OCI-LY3 (cell line): ENCODE data around the gene BBC3.

Experiments
- H2AFZ ChIP-seq: fragments of 200-600, 300-600 bp; shearing (Covaris generic); 2 replicates; pipeline ENCODE4 v1.6.0; 2014; ENCODE audit warnings: antibody characterized with exemption, low read depth, low read length
- H3K27ac ChIP-seq: fragments of 200-600, 300-600 bp; sonication (generic); 2 replicates; pipeline ENCODE4 v1.5.1; 2014; ENCODE audit warnings: mild to moderate bottlenecking, low read length, moderate library complexity, mixed read lengths
- H3K27me3 ChIP-seq: fragments of 200-600, 300-600 bp; sonication (generic); 2 replicates; pipeline ENCODE4 v1.6.1; 2014; ENCODE audit warnings: low read depth, low read length, mixed read lengths
- H3K36me3 ChIP-seq: fragments of 200-600, 300-600 bp; sonication (generic); replicated peaks from 2 replicates; pipeline ENCODE3; 2014; ENCODE audit warnings: low read depth, low read length, mixed read lengths
- H3K4me1 ChIP-seq: fragments of 300-600, 200-600 bp; sonication (generic); 2 replicates; pipeline ENCODE4 v1.6.1; 2014; ENCODE audit warnings: low read length, mixed read lengths
- H3K4me2 ChIP-seq: fragments of 200-600, 300-600 bp; sonication (generic); 2 replicates; pipeline ENCODE4 v1.6.1; 2014; ENCODE audit warnings: low read length, mixed read lengths
- H3K4me3 ChIP-seq: fragments of 300-600, 200-600 bp; sonication (generic); 2 replicates; pipeline ENCODE4 v1.5.1; 2014; ENCODE audit warnings: antibody characterized with exemption, mild to moderate bottlenecking, low read length, moderate library complexity
- H3K79me2 ChIP-seq: fragments of 300-600, 200-600 bp; shearing (Covaris generic); 2 replicates; pipeline ENCODE4 v1.6.1; 2014; ENCODE audit warnings: mild to moderate bottlenecking, low read length, mixed read lengths
- H3K9ac ChIP-seq: fragments of 300-600, 200-600 bp; shearing (Covaris generic); 2 replicates; pipeline ENCODE4 v1.6.0; 2014; ENCODE audit warnings: mild to moderate bottlenecking, low read length, moderate library complexity
- H3K9me3 ChIP-seq: fragments of 200-600, 300-600 bp; shearing (Covaris generic); 2 replicates; pipeline ENCODE4 v1.6.1; 2014; ENCODE audit warnings: low read length, mixed read lengths; ENCODE audit not compliant: insufficient read depth
- H4K20me1 ChIP-seq: fragments of 200-600, 300-600 bp; sonication (generic); 2 replicates; pipeline ENCODE4 v1.6.1; 2016; ENCODE audit warnings: low read length, mixed read lengths; ENCODE audit not compliant: insufficient read depth
- EZH2phosphoT487 ChIP-seq: fragments of 200-600 bp; shearing (Covaris generic); IDR thresholded peaks from 2 replicates; pipeline ENCODE4 v1.6.1; 2018; ENCODE audit warnings: antibody characterized with exemption, mixed run types, low read depth
- TF ChIP-seq, protein P1 (sequence below): fragments of 200-600, 300-600 bp; sonication (generic); IDR thresholded peaks from 2 replicates; pipeline ENCODE4 v1.5.1; 2014; ENCODE audit warnings: antibody characterized with exemption, low read length, low read depth

The BBC3 gene

DNA sequence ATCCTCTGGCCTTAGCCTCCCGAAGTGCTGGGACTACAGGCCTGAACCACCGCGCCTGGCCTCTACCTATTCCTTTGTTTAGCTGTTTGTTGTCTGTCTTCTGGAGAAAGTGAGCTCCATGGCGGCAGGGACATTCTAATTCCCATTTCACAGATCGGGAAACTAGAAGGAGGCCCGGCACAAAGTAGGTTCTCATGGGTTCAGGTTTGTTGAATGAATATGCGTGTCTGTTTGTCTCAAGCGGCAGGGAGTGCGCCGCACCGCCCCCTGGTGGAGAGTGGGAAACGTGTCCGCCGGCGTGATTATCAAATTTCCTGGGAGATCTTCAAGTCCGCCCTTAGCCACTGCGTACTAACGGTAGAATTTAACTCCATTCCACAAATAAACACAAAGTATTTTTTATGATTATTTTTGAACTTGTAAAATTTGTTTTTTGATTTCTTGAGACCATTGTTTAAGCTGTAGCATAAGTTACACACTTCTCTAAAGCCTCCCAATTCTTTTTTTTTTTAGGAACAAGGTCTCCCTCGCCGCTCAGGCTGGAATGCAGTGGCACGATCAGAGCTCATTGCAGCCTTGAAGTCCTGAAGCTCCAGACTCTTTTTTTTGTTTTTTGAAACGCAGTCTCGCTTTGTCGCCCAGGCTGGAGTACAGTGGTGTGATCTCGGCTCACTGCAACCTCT is 16.4 kb upstream of the BBC3 start:
- H3K4me1 ChIP-seq: peaks cover 11% of the 10 kb centered on the region; the same call in 1 of the 2 replicates
- H3K36me3 ChIP-seq: no peaks in the 10 kb centered on the region
- no peak overlapping the region for H3K4me2 ChIP-seq
- H3K4me3 ChIP-seq: no peak overlapping the region
- no peak overlapping the region for H3K9ac ChIP-seq
- no peak overlapping the region for H2AFZ ChIP-seq
- H4K20me1 ChIP-seq: no peaks in the 10 kb centered on the region
- H3K9me3 ChIP-seq: no peaks in the 10 kb centered on the region
- H3K27me3 ChIP-seq: no peaks in the 10 kb centered on the region
- H3K27ac ChIP-seq: no peak overlapping the region
- no peaks in the 10 kb centered on the region for H3K79me2 ChIP-seq
- TF ChIP-seq, protein P1, sequence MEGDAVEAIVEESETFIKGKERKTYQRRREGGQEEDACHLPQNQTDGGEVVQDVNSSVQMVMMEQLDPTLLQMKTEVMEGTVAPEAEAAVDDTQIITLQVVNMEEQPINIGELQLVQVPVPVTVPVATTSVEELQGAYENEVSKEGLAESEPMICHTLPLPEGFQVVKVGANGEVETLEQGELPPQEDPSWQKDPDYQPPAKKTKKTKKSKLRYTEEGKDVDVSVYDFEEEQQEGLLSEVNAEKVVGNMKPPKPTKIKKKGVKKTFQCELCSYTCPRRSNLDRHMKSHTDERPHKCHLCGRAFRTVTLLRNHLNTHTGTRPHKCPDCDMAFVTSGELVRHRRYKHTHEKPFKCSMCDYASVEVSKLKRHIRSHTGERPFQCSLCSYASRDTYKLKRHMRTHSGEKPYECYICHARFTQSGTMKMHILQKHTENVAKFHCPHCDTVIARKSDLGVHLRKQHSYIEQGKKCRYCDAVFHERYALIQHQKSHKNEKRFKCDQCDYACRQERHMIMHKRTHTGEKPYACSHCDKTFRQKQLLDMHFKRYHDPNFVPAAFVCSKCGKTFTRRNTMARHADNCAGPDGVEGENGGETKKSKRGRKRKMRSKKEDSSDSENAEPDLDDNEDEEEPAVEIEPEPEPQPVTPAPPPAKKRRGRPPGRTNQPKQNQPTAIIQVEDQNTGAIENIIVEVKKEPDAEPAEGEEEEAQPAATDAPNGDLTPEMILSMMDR: peak; percentile 97
- no peak for TF ChIP-seq EZH2phosphoT487

DNA sequence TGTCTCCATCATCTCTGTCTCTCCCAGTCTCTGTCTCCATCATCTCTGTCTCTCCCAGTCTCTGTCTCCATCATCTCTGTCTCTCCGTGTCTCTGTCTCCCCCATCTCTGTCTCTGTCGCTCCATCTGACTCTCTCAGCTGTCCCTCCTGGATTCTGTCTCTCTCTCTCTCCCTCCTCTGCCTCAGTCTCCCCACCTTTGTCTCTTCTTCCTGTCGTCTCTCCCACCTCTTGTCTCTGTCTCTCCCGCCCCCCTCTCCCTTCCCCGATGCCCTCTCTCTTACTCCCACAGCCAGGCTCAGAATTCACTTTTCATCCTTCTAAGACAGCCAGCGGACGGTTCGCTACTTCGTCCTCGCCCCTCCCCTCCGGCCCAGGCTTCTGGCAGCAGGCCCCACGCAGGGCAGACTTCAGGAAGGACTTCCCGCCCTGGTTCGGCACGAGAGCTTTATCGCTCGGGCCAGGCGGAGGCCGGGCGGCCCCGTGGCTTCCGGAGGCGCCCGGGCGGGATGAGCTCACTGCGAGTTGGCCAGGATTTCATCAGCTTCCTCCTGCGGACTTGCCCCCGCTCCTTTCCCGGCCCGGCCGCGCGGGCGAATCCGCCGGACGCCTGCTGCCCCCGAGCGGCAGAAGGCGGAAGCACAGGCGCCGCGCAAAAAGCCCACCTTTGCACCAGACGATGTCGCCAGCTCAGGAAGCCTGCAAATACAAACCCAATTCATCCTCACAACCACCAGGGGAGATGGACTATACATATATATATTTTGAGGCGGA is 13.0 kb upstream of the BBC3 start:
- H3K27ac ChIP-seq: peak overlapping the region; percentile 34
- TF ChIP-seq, protein P1: peak; percentile 96
- no peak for TF ChIP-seq EZH2phosphoT487

DNA sequence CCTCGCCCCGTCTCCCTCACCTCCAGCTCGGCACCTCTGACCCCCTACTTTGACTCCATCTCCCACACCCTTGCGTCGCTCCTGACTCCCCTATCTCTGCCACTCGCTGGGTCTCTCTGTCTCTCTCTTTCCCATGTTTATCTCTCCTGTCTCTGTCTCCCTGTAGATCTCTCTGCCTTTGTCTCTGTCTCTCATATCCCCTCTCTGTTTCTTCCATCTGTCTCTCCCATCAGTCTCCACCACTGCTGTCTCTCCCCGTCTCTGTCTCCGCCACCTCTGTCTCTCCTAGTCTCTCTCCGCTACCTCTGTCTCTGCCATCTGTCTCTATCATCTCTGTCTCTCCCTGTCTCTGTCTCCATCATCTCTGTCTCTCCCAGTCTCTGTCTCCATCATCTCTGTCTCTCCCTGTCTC is 12.4 kb upstream of the BBC3 start:
- Histone ChIP-seq H3K4me3 (peak overlapping the region; percentile 80), H4K20me1 (no peaks in the 10 kb centered on the region), H3K79me2 (no peaks in the 10 kb centered on the region), H3K36me3 (no peaks in the 10 kb centered on the region), H3K27ac (no peak overlapping the region), H3K4me2 (peak overlapping the region; percentile 91), H3K9me3 (no peaks in the 10 kb centered on the region), H3K4me1 (peaks cover 34% of the 10 kb centered on the region), H2AFZ (no peak overlapping the region), H3K27me3 (peaks cover 25% of the 10 kb centered on the region), H3K9ac (peak overlapping the region; percentile 84)
- TF ChIP-seq, protein P1: no peak
- no peak for TF ChIP-seq EZH2phosphoT487

More for the DNA sequence above, 13.0 kb upstream of the BBC3 start:
- Histone ChIP-seq H3K27me3 (peaks cover 22% of the 10 kb centered on the region), H3K9me3 (no peaks in the 10 kb centered on the region), H4K20me1 (no peaks in the 10 kb centered on the region), H3K4me2 (peak overlapping the region; percentile 91), H2AFZ (peak overlapping the region; percentile 86; the same call in 1 of the 2 replicates), H3K9ac (peak overlapping the region; percentile 84), H3K36me3 (no peaks in the 10 kb centered on the region), H3K79me2 (no peaks in the 10 kb centered on the region), H3K4me1 (peaks cover 34% of the 10 kb centered on the region), H3K4me3 (peak overlapping the region; percentile 80)

DNA sequence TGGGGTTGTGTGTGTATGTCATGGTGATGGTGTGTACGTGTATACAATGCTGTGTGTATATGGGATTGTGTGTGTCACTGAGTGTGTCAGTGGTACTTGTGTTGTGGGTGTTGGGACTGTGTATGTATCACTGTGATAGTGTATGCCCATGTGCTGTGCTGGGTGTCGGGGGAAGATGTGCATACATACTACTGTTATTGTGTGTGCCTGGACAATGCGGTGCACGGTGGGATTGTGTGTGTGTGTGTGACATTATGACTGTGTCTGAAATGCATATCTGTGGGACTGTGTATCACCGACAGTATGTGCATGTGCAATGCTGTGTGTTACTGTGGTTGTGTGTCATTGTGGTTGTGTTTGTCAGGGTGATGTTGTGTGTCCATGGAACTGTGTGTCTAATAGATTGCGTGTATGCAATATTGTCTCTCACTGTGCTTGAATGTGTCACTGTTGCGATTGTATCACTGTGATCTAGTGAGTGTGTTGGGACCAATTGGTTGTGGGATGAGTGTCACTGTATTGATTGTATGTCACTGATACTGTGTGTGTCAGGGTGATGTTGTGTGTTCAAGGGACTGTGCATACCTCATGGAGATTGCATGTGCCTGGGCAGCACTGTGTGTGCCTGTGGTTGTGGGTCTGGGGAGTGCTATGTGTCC is 11.0 kb upstream of the BBC3 start:
- Histone ChIP-seq H3K4me3 (peak overlapping the region; percentile 72), H4K20me1 (no peaks in the 10 kb centered on the region), H3K9me3 (no peaks in the 10 kb centered on the region), H3K36me3 (no peaks in the 10 kb centered on the region), H3K79me2 (no peaks in the 10 kb centered on the region), H3K27me3 (peaks cover 25% of the 10 kb centered on the region), H2AFZ (no peak overlapping the region), H3K9ac (no peak overlapping the region), H3K4me2 (peak overlapping the region; percentile 87), H3K4me1 (peaks cover 34% of the 10 kb centered on the region), H3K27ac (no peak overlapping the region)
- no peak for TF ChIP-seq EZH2phosphoT487
- TF ChIP-seq, protein P1: no peak
